Stomach (tissue), 9 donors: ENCODE data around the gene RBL2. TPM values are rescaled to one million over a fixed set of nuclear protein-coding genes. Genes with fewer than 3 reads are reported as not detected.
A peak's percentile ranks its signal among the peaks of the same experiment; 100 is the strongest.

Source experiments
- DNase-seq, 2 donors: peaks; one replicate each; pipeline versions ENCODE4 v3.0.0 to v3.0.0-alpha.2; 2013 to 2019
- H3K27ac ChIP-seq, 5 donors: fragments of 200-600 bp in 4 of 5; sonication (generic) in 4 of 5; one replicate each; pipeline ENCODE4 v1.5.1; 2013 to 2019; ENCODE audit warnings: mild to moderate bottlenecking in 1 of 5, moderate library complexity in 1 of 5
- H3K27me3 ChIP-seq, 3 donors: fragments of 200-600 bp; sonication (generic); one replicate each; pipeline ENCODE4 v1.5.1; 2017 to 2019; ENCODE audit warnings: mixed run types in 1 of 3
- H3K36me3 ChIP-seq, 4 donors: fragments of 200-600 bp; sonication (generic); 1 replicate in 3 of 4; 2 replicates in 1 of 4; pipeline ENCODE4 v1.5.1; 2016 to 2019
- H3K4me1 ChIP-seq, 4 donors: fragments of 200-600 bp; sonication (generic); one replicate each; pipeline ENCODE4 v1.5.1; 2016 to 2019
- H3K4me3 ChIP-seq, 4 donors: fragments of 200-600 bp; sonication (generic) in 3 of 4; one replicate each; pipeline ENCODE4 v1.5.1; 2016 to 2019; ENCODE audit warnings: mild to moderate bottlenecking in 1 of 4
- H3K9me3 ChIP-seq, 4 donors: fragments of 200-600 bp; sonication (generic); one replicate each; pipeline ENCODE4 v1.5.1; 2016 to 2019
- EP300 ChIP-seq: sonication (generic); formaldehyde crosslinking; IDR thresholded peaks from one replicate; pipeline ENCODE4 v1.6.1; 2017; ENCODE audit warnings: antibody characterized with exemption
- POLR2A ChIP-seq, 4 donors: fragments of 450-650 bp; IDR thresholded peaks; one replicate each; pipeline ENCODE4 v1.6.1; 2016; ENCODE audit warnings: antibody characterized with exemption in 4 of 4, control low read depth in 2 of 4, mild to moderate bottlenecking in 1 of 4, moderate library complexity in 1 of 4
- POLR2AphosphoS5 ChIP-seq, 3 donors: sonication (generic); formaldehyde crosslinking; IDR thresholded peaks; one replicate each; pipeline ENCODE4 v1.6.1; 2016; ENCODE audit warnings: antibody characterized with exemption in 3 of 3
- WGBS, 5 donors: extraction: QIAGEN DNeasy Blood & Tissue Kit in 3 of 5; methylation state at CpG; one replicate each; pipeline versions ENCODE4 v1.1.5 to v1.1.7; 2013 to 2018; 5-methylcytosine and 5-hydroxymethylcytosine counted together
- intact Hi-C: fragments of 100-400 bp; cut with DNase I; formaldehyde crosslinking; loops from one replicate; pipeline ENCODE4 v1.15.1; 2023; ENCODE audit warnings: low total_unique reads
- polyA plus RNA-seq, 3 donors: library from polyadenylated mRNA; stranded (reverse); fragments of 200-250 nt; gene quantifications; one replicate each; pipeline ENCODE4 v1.2.3, GENCODE V29; 2013
- total RNA-seq, 5 donors: library from RNA; depleted of rRNA; stranded (reverse); fragments of >200 nt; gene quantifications; one replicate each; pipeline versions ENCODE4 v1.1.0 to v1.2.3, GENCODE V29; 2014 to 2016
- TF ChIP-seq, protein P1 (sequence below), 7 experiments: fragments of 450-650 bp in 4 of 7; fragments of 200-600 bp in 3 of 7; sonication (generic) in 3 of 7; IDR thresholded peaks; one replicate each; pipeline ENCODE4 v1.5.1; 2016 to 2019; ENCODE audit warnings: antibody characterized with exemption in 7 of 7, control low read depth in 2 of 7, mild to moderate bottlenecking in 1 of 7
- donor health status: healthy with polysubstance abuse.
- donor health status: Bipolar disorder and iron deficiency.
- donor health status: healthy.

The RBL2 gene
- total and polyA plus RNA-seq, 8 donors, result 23.0 to 234 (median 82.5) TPM

DNA sequence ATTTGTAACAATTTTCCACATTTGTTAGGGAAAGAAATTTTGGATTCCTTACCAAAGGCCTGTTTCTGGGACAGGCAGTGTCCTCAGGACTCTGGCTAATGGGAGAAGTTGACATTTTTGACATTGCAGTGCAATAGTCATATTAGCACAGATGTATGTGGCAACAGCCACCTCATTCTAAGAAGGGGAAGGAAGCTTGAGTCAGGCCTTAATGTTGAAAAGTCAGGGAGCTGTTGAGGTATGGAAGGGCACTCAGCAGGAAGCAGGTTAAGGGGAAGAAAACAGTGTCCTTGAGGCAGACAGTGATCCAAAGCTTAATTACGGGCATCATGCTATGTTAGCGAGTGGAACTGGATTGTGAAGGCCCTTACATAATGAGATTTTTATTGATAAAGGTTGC is 47.9 kb downstream of the RBL2 start:
- no peak for DNase-seq
- peaks cover 0 to 13% (median 5%) of the 10 kb centered on the region in 4 donors for H3K4me1 ChIP-seq
- intact Hi-C loops, result no loop called here
- H3K36me3 ChIP-seq, result peaks cover 33 to 100% (median 96%) of the 10 kb centered on the region in 4 donors
- no peaks in the 10 kb centered on the region for H3K9me3 ChIP-seq
- 95 to 100% (median 97%) methylated on average over 2 of the region's 2 CpGs for WGBS, 5 donors
- H3K27ac ChIP-seq, result peak overlapping the region in 2 of 5 donors; percentile 25 to 30
- no peaks in the 10 kb centered on the region for H3K27me3 ChIP-seq
- no peak overlapping the region for H3K4me3 ChIP-seq
- TF ChIP-seq POLR2A (IDR thresholded peaks at IDR 0.05), result no peak
- no peak for TF ChIP-seq POLR2AphosphoS5 (IDR thresholded peaks at IDR 0.05)
- TF ChIP-seq, protein P1, sequence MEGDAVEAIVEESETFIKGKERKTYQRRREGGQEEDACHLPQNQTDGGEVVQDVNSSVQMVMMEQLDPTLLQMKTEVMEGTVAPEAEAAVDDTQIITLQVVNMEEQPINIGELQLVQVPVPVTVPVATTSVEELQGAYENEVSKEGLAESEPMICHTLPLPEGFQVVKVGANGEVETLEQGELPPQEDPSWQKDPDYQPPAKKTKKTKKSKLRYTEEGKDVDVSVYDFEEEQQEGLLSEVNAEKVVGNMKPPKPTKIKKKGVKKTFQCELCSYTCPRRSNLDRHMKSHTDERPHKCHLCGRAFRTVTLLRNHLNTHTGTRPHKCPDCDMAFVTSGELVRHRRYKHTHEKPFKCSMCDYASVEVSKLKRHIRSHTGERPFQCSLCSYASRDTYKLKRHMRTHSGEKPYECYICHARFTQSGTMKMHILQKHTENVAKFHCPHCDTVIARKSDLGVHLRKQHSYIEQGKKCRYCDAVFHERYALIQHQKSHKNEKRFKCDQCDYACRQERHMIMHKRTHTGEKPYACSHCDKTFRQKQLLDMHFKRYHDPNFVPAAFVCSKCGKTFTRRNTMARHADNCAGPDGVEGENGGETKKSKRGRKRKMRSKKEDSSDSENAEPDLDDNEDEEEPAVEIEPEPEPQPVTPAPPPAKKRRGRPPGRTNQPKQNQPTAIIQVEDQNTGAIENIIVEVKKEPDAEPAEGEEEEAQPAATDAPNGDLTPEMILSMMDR (IDR thresholded peaks at IDR 0.05), result no peak
- TF ChIP-seq EP300, result no peak

DNA sequence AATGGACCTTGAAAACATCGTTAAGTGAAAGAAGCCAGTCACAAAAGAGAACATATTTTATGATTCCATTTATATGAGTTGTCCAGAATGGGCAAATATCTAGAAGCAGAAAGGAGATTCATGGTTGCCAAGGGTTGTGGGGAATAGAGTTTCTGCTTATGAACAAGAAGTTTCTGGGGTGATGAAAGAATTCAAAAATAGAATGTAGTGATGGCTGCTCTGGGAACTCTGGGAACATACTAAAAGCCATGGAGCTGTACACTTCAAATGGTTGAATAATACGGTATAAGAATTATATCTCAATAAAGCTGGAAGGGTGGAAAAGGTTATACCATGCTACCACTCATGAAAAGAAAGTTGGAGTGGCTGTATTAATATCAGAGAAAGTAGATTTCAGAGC is 50.3 kb downstream of the RBL2 start:
- TF ChIP-seq POLR2A (IDR thresholded peaks at IDR 0.05), result no peak
- Histone ChIP-seq H3K27ac (no peak overlapping the region), H3K9me3 (no peaks in the 10 kb centered on the region), H3K36me3 (peaks cover 34 to 100% (median 94%) of the 10 kb centered on the region in 4 donors), H3K27me3 (no peaks in the 10 kb centered on the region), H3K4me1 (peaks cover 0 to 13% (median 5%) of the 10 kb centered on the region in 4 donors), H3K4me3 (no peak overlapping the region)
- intact Hi-C loops, result no loop called here
- DNase-seq, result no peak
- WGBS, 5 donors, result 88 to 99% (median 94%) methylated on average over 2 of the region's 2 CpGs

GRCh38 chr16:53486230-53486629 is 52.0 kb downstream of the RBL2 start:
- peaks cover 22 to 100% (median 91%) of the 10 kb centered on the region in 4 donors for H3K36me3 ChIP-seq
- TF ChIP-seq POLR2A (IDR thresholded peaks at IDR 0.05), result no peak
- TF ChIP-seq EP300, result no peak
- TF ChIP-seq, protein P1 (IDR thresholded peaks at IDR 0.05), result no peak
- no peak for TF ChIP-seq POLR2AphosphoS5 (IDR thresholded peaks at IDR 0.05)
- no peak overlapping the region for H3K4me3 ChIP-seq
- H3K4me1 ChIP-seq, result peaks cover 0 to 14% (median 4%) of the 10 kb centered on the region in 4 donors
- intact Hi-C loops, result no loop called here
- H3K9me3 ChIP-seq, result no peaks in the 10 kb centered on the region
- H3K27ac ChIP-seq, result no peak overlapping the region
- no peaks in the 10 kb centered on the region for H3K27me3 ChIP-seq
- DNase-seq, result no peak

DNA sequence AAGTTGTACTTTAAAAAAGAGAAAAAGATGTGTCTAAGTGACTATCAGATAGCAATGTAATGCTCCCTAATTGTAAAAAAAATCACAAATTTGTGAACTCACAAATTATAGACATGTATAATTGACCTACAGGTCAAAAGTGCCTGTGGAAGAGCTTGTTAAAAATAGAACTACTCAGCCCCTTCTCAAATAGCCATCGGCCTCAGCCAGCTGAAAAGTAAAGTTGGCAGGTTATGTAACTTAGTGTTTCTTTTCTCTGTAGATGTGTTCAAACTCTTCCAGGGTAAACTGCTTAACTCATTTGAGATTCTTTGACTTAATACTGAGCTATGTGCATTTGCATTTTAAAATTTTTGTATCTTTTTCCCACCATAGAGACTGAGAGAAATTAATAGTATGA is 55.5 kb downstream of the RBL2 start:
- H3K27me3 ChIP-seq, result no peaks in the 10 kb centered on the region
- peaks cover 0 to 14% (median 4%) of the 10 kb centered on the region in 4 donors for H3K4me1 ChIP-seq
- intact Hi-C loops, result no loop called here
- no peak for DNase-seq
- H3K27ac ChIP-seq, result peak overlapping the region in 1 of 5 donors; percentile 18
- no peak for TF ChIP-seq POLR2AphosphoS5 (IDR thresholded peaks at IDR 0.05)
- TF ChIP-seq, protein P1 (IDR thresholded peaks at IDR 0.05), result no peak
- no peak for TF ChIP-seq POLR2A (IDR thresholded peaks at IDR 0.05)
- no peak for TF ChIP-seq EP300
- H3K4me3 ChIP-seq, result no peak overlapping the region
- H3K9me3 ChIP-seq, result no peaks in the 10 kb centered on the region
- peaks cover 31 to 100% (median 90%) of the 10 kb centered on the region in 4 donors for H3K36me3 ChIP-seq
- 52 to 72% (median 57%) methylated on average over 1 of the region's 1 CpG for WGBS, 5 donors

- Histone ChIP-seq H3K9me3 (no peaks in the 10 kb centered on the region), H3K27ac (no peak overlapping the region), H3K4me1 (peaks cover 0 to 14% (median 4%) of the 10 kb centered on the region in 4 donors), H3K27me3 (no peaks in the 10 kb centered on the region), H3K36me3 (peaks cover 53 to 100% (median 90%) of the 10 kb centered on the region in 4 donors), H3K4me3 (no peak overlapping the region)
- 85 to 98% (median 95%) methylated on average over 1 of the region's 1 CpG for WGBS, 5 donors
- DNase-seq, result no peak
- TF ChIP-seq EP300 (no peak), POLR2AphosphoS5 (IDR thresholded peaks at IDR 0.05) (no peak), POLR2A (IDR thresholded peaks at IDR 0.05) (no peak)
- TF ChIP-seq, protein P1 (IDR thresholded peaks at IDR 0.05), result no peak
- intact Hi-C loops, result no loop called here
Observed at GRCh38 chr16:53492503-53492902, 58.2 kb downstream of the RBL2 start.
